CD1c-positive myeloid dendritic cell (primary cell): Measurements from ENCODE around the gene SPATA6.
"Not testable (repeated sequence)": the region's sequence is repeated elsewhere in the genome, so short reads cannot be mapped to it uniquely, and the experiment has no call there.

ENCODE experiments used
- DNase-seq: peaks from one replicate; pipeline ENCODE4 v3.0.0-alpha.2; 2016; ENCODE audit errors: extremely low spot score

SPATA6 gene

DNA sequence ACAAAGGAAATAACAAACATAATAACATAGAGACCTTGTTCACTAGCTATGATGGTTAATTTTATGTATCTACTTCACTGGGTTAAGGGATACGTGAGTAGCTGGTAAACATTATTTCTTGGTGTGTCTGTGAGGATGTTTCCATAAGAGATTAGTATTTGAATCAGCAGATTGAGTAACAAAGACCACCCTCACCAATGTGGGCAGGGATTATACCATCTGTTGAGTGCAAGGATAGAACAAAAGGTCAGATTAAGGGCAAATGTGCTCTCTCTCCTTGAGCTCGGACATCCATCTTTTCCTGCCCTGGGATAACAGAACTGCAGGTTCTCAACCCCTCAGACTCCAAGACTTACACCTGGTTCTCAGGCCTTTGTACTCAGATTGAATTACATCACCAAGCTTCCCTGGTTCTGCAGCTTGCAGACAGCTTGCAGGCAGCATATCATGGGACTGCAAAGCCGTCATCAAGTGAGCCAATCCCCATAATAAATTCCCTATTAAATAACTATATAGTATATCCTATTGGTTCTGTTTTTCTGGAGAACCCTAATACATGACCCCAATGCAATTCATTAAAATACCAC is 9.2 kb downstream of the SPATA6 start:
- DNase-seq: no peak

DNA sequence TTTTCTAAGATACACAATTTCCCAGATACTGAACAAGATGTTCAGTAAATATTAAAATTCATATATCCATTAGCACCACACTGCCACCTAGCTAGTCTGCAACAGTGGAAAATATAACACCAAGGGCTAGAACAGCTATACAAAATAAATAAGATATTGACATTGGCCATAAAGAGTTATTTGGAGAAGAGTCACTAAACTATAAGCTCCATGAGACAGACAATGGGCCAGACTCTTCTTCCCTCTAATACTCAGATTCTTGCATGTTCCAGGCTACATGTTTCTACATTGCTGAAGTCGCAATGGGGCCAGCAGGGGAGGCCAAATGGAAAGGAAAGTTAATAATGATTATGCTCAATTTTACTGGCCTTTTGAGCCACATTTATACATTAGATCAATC is 21.5 kb downstream of the SPATA6 start:
- no peak for DNase-seq

- no peak for DNase-seq
Measured at GRCh38 chr1:48448932-48449331, 23.1 kb downstream of the SPATA6 start.

DNA sequence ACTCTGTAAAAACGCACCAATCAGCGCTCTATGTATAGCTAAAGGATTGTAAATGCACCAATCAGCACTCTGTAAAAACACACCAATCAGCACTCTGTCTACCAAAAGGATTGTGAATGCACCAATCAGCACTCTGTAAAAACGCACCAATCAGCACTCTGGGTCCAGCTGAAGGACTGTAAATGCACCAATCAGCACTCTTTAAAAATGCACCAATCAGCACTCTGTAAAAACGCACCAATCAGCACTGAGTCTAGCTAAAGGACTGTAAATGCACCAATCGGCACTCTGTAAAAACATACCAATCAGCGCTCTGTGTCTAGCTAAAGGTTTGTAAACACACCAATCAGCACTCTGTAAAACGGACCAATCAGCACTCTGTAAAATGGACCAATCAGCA is 27.8 kb downstream of the SPATA6 start:
- not testable (repeated sequence) for DNase-seq

DNA sequence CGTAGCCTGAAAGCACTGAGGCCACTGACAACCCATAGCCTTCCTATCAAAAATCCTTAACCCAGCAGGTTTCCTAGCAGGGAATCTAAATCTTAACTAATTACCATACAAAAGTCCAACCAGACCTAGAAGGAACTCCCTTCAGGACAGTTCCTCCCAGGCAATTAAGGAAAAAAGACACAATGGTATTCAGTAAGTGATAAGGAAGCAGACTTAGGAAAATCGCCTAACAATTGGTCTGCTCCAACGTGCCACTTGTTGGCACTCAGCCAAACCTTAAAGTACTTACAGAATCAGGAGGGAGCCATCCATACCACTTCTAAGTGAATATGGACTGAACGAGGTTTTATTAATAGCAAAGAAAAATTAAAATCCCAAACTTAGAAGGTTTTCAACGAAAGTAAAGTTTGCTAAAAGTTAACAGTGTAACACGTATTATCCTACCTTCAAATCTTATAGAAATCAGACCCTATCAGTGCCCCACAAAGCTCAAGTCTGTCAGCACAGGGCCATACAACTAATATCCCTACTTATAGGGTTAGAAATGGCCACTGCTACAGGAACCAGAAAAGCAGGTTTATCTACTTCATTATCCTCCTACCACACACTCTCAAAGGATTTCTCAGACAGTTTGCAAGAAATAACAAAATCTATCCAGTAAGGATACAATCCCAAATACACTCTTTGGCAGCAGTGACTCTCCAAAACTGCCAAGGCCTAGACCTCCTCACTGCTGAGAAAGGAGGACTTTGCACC is 29.0 kb downstream of the SPATA6 start:
- DNase-seq: no peak

- DNase-seq: not testable (repeated sequence)
Measured at GRCh38 chr1:48440786-48441185, 31.2 kb downstream of the SPATA6 start.

DNA sequence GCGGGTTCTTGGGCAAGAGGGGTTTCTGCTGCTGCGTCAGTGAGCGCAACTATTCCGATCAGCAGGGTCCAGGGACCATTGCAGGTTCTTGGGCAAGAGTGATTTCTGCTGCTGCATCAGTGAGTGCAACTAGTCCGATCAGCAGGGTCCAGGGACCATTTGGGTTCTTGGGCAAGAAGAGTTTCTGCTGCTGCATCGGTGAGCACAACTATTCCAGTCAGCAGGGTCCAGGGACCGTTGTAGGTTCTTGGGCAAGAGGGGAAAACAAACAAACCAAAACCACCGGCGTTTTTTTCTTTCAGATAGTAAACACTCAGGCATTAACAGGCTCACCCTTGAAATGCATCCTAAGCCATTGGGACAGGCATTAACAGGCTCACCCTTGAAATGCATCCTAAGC is 32.6 kb downstream of the SPATA6 start:
- DNase-seq: no peak

DNA sequence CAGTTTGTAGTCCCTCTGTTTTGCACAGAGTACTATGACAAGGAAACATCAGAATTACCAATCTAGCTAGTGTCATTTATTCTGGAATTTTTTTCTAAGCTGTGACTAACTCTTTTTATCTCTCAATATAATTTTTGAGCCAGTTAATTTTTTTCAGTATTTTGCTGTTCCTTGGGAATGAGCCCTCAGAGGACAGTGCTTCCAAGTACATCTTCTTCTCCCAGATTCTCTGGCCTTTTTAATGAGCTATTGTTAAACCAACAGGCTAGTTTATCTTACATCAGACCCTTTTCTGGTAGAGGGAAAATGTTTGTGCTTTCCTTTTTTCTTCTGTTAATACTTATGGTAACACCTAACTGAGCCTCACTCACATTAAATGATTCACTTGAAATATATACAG is 34.6 kb downstream of the SPATA6 start:
- not testable (repeated sequence) for DNase-seq

DNA sequence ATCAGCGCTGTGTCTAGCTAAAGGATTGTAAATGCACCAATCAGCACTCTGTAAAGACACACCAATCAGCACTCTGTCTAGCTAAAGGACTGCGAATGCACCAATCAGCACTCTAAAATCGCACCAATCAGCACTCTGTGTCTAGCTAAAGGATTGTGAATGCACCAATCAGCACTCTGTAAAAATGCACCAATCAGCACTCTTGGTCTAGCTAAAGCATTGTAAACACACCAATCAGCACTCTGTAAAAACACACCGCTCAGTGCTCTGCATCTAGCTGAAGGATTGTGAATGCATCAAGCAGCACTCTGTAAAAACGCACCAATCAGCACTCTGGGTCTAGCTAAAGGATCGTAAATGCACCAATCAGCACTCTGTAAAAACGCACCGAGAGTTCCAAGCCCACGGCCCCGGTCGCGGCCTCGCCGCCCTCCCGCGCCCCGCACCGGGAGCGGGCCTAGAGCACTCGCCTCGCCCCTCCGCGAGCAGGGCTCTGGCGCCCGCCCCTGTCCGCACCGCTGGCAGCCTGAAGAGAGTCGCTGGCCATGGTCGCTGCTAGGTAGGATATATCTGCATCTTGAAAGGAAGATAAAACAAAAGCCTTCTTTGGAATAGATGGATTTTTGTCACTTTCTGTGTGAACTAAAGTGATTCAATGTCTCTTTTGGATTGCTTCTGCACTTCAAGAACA is 36.5 kb downstream of the SPATA6 start:
- DNase-seq: not testable (repeated sequence)

GRCh38 chr1:48430832-48431231 is 41.2 kb downstream of the SPATA6 start:
- no peak for DNase-seq

GRCh38 chr1:48422009-48422408 is 50.0 kb downstream of the SPATA6 start:
- DNase-seq: no peak

GRCh38 chr1:48418742-48419141 is 53.3 kb downstream of the SPATA6 start:
- DNase-seq: no peak

DNA sequence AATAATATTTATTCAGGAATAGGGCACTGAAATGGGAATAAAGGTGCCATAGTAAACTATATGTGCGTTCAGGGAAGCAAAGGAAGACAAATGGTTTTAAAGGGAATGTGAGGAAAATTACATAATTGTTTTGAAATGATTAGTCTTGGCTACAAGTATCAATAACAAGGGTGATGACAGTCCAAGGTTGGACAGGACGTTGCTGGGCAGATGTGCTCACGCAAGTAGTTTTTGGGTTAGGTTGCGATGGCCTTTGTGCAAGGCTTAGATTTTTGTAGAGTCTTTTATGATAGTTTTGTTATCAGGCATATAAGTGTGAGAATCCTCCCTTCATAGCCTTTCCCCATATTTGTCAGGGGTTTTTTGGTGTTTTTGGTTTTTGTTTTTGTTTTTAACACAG is 57.0 kb downstream of the SPATA6 start:
- no peak for DNase-seq

DNA sequence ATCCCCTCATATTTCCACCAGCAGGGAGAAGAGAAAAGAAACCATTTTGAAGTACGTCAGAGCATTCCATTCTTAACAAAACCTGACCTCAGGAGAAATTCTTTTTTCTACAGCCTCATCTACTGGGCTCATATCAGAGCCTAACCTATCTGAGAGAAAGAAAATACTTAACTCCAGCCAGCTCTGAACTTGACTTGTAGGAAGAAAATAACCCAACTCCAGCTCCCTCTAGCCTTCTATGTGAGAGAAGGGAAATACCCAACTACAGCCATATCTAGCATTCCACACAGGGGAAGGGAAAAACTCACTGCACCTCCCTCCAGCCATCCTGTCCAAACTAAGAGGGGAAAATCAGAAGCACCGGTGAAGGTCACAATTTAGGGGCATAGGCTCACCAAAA is 57.7 kb downstream of the SPATA6 start:
- no peak for DNase-seq

GRCh38 chr1:48405940-48406339 is 66.1 kb downstream of the SPATA6 start:
- DNase-seq: no peak

- DNase-seq: no peak
Measured at GRCh38 chr1:48405400-48405799, 66.6 kb downstream of the SPATA6 start.

- no peak for DNase-seq
Measured at GRCh38 chr1:48402599-48402998, 69.4 kb downstream of the SPATA6 start.

- DNase-seq: no peak
Measured at GRCh38 chr1:48396208-48396607, 75.8 kb downstream of the SPATA6 start.

DNA sequence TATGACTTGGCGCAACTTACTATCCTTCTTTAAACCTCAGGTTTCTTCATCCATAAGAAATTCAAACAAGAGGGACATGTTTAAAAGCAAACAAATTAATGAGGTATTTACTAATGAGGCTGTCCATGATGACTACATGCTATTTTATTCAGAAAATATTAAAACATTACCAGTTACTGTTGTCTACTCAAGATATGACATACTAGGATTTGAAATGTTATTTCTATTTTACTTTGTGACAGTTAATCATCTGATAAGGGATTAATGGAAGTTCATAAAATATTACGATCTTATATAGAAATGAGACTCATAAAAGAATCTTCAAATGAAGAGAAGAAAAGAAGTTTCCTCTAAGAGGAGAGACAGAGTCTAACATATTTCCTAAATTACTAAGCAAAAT is 80.1 kb downstream of the SPATA6 start:
- DNase-seq: no peak

- no peak for DNase-seq
Measured at GRCh38 chr1:48387409-48387808, 84.6 kb downstream of the SPATA6 start.

DNA sequence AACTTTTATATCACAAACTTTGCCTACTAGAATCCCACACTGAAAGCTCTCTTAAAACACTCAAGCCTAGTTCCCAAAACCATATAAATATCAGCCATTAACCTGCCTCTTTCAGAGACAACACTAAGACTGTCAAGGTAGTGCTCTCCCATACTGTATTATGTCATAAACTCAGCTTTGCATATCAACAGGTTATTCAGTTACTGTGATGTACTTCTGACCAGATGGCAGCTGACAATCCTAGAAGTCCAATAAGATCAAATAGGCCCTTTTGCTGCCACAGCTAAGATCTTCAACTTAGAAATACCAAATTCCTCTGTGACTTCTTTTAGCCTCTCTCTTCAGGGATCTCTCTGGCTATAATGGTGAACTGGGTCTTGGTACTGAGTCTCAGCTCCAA is 97.2 kb downstream of the SPATA6 start:
- no peak for DNase-seq

DNA sequence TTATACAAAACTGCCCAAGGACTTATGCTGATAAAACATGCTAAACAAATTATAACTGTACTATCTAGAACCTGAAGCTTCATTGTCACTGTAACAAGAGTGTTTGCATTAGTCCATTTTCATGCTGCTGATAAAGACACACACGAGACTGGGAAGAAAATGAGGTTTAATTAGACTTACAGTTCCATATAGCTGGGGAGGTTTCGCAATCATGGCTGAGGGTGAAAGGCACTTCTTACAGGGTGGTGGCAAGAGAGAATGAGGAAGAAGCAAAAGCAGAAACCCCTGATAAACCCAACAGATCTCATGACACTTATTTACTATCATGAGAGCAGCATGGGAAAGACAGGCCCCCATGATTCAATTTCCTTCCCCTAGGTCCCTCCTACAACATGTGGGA is 100.4 kb downstream of the SPATA6 start:
- no peak for DNase-seq

DNA sequence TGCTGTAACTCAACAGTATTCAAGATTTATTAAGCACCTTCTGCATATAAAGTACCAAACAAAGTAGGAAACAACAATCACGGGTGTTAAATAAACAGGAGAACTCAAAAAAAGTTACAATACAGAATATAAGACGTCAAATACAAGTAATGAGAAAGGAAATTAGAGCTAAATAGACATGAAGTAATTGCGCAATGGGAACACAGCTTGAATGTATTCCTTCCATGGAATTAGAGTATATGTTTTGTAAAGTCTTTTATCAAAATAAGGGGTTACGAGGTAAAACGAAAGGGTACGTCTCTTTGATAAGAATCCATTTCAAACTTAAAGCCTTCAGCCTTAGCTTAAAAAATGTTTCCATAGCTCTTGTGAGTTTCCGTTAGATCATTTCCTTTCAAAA is 109.1 kb downstream of the SPATA6 start:
- no peak for DNase-seq
